Effector memory CD4-positive, alpha-beta T cell (primary cell): ENCODE data around the gene PHF20.
"Not testable (repeated sequence)": the region's sequence is repeated elsewhere in the genome, so short reads cannot be mapped to it uniquely, and the experiment has no call there.

Experiments used
- DNase-seq, 3 donors: peaks; one replicate each; pipeline ENCODE4 v3.0.0-alpha.2; 2020
- H3K27ac ChIP-seq: 2 replicates; pipeline ENCODE4 v1.7.0; 2013; ENCODE audit warnings: mild to moderate bottlenecking, low read length, moderate library complexity; ENCODE audit not compliant: insufficient read depth, poor library complexity, severe bottlenecking
- H3K27me3 ChIP-seq: replicated peaks from 2 replicates; pipeline ENCODE4 v1.7.0; 2013; ENCODE audit warnings: mild to moderate bottlenecking, low read length; ENCODE audit not compliant: insufficient read depth, control insufficient read depth, poor library complexity, severe bottlenecking
- H3K36me3 ChIP-seq: 2 replicates; pipeline ENCODE4 v1.7.0; 2013; ENCODE audit warnings: mild to moderate bottlenecking, low read length, moderate library complexity; ENCODE audit not compliant: control insufficient read depth, insufficient read depth
- H3K4me1 ChIP-seq: 2 replicates; pipeline ENCODE4 v1.7.0; 2013; ENCODE audit warnings: low read length, mild to moderate bottlenecking; ENCODE audit not compliant: control insufficient read depth, insufficient read depth, poor library complexity, severe bottlenecking
- H3K4me3 ChIP-seq: 2 replicates; pipeline ENCODE4 v1.7.0; 2013; ENCODE audit warnings: low read length, low read depth, mild to moderate bottlenecking; ENCODE audit not compliant: insufficient read depth, poor library complexity, severe bottlenecking
- H3K9me3 ChIP-seq: 2 replicates; pipeline ENCODE4 v1.7.0; 2013; ENCODE audit warnings: mild to moderate bottlenecking, low read length, moderate library complexity; ENCODE audit not compliant: control insufficient read depth

Gene PHF20

GRCh38 chr20:35837577-35838195 is 65.9 kb downstream of the PHF20 start:
- Histone ChIP-seq H3K9me3 (no peaks in the 10 kb centered on the region), H3K4me1 (peaks cover 16% of the 10 kb centered on the region), H3K36me3 (peaks cover under 1% of the 10 kb centered on the region), H3K27me3 (no peaks in the 10 kb centered on the region), H3K4me3 (no peak overlapping the region), H3K27ac (no peak overlapping the region)
- DNase-seq: no peak

DNA sequence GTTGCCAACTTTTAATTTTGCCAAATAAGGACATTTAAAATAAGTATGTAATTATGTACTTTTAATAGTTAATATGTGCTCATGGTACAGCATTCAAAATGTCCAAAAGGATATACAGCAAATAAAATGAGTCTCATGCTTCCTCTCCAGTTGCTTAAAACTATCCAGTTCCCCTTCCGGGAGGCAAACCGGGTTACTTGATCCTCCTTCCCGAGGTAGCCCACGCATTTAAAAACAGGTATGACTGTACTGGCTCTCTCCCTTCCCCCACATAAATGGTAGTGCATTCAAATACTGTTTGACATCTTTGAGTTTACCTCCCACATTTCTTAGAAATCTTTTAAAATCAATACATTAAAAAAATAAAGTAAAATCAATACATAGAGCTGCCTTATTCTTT is 66.4 kb downstream of the PHF20 start:
- Histone ChIP-seq H3K36me3 (peaks cover 6% of the 10 kb centered on the region), H3K27ac (no peak overlapping the region), H3K9me3 (no peaks in the 10 kb centered on the region), H3K27me3 (no peaks in the 10 kb centered on the region), H3K4me3 (no peak overlapping the region), H3K4me1 (peaks cover 16% of the 10 kb centered on the region)
- DNase-seq: no peak

DNA sequence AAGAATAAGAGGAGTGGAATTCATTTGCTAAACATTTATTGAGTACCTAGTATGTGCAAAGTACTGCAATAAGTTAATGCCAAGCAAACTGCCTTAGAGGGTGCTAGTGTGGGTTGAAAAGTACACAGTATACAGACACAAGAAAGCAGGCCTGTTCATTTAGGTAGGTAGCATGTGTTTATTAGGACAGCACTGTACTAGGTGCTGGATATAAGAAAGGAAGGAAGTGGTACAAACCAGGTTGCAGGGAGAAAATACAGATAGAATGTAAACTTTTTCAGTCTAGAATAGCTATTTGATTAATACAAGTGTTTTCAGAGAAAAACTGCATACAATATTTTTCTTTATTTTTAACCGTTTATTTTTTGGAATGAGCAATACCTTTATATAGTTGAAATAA is 68.1 kb downstream of the PHF20 start:
- H3K4me1 ChIP-seq: peaks cover 16% of the 10 kb centered on the region
- no peaks in the 10 kb centered on the region for H3K27me3 ChIP-seq
- H3K9me3 ChIP-seq: no peaks in the 10 kb centered on the region
- DNase-seq: no peak
- H3K27ac ChIP-seq: no peak overlapping the region
- H3K36me3 ChIP-seq: peaks cover 17% of the 10 kb centered on the region
- no peak overlapping the region for H3K4me3 ChIP-seq

GRCh38 chr20:35840421-35840820 is 68.6 kb downstream of the PHF20 start:
- no peaks in the 10 kb centered on the region for H3K27me3 ChIP-seq
- DNase-seq: no peak
- peaks cover 17% of the 10 kb centered on the region for H3K36me3 ChIP-seq
- H3K4me3 ChIP-seq: no peak overlapping the region
- no peak overlapping the region for H3K27ac ChIP-seq
- H3K4me1 ChIP-seq: peaks cover 16% of the 10 kb centered on the region
- no peaks in the 10 kb centered on the region for H3K9me3 ChIP-seq

DNA sequence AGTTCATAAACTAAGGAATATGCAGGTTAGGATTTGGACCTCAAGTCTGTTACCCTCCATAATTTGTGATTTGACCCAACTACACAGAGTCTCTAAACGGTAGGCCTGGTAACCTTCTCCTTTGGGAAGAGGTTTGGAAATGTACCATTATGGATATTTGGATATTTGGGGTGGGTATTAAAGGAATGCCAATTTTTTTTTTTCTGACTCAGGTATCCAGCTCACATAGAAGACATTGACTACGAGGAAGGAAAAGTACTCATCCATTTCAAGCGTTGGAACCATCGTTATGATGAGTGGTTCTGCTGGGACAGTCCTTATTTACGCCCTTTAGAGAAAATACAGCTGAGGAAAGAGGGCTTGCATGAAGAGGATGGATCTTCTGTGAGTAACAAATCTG is 70.5 kb downstream of the PHF20 start:
- no peaks in the 10 kb centered on the region for H3K27me3 ChIP-seq
- H3K36me3 ChIP-seq: peaks cover 33% of the 10 kb centered on the region
- H3K9me3 ChIP-seq: no peaks in the 10 kb centered on the region
- H3K27ac ChIP-seq: no peak overlapping the region
- H3K4me3 ChIP-seq: no peak overlapping the region
- H3K4me1 ChIP-seq: peaks cover 16% of the 10 kb centered on the region
- no peak for DNase-seq

DNA sequence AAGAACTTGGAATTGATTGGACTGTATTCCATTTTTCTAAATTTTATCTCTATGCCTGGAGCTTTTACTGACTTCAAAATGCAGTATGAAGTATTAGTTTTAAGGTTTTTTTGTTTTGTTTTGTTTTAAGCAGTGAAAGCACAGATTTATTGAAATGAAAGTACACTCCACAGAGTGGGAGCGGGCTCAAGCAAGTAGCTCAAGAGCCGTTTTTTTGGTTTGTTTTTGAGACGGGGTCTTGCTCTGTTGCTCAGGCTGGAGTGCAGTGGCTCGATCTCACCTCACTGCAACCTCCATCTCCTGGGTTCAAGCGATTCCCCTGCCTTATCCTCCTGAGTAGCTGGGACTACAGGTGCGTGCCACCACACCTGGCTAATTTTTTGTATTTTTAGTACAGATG is 72.1 kb downstream of the PHF20 start:
- H3K27me3 ChIP-seq, DNase-seq, H3K27ac ChIP-seq, H3K4me3 ChIP-seq, H3K9me3 ChIP-seq: not testable (repeated sequence)
- H3K36me3 ChIP-seq: peaks cover 37% of the 10 kb centered on the region
- H3K4me1 ChIP-seq: peaks cover 16% of the 10 kb centered on the region

DNA sequence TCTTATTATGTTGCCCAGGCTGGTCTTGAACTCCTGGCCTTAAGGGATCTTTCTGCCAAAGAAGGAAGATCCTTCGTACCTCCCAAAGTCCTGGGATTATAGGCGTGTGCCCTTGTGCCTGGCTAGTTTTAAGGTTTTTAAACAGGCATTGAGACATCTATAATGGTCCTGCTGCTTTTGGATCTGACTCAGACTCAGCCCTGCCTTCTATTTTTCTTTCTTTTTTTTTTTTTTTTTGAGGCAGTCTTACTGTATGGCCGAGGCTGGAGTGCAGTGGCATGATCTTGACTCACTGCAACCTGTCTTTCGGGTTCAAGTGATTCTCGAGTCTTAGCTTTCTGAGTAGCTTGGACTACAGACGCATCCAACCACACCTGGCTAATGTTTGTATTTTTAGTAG is 73.7 kb downstream of the PHF20 start:
- no peaks in the 10 kb centered on the region for H3K27me3 ChIP-seq
- DNase-seq: no peak
- peaks cover 38% of the 10 kb centered on the region for H3K36me3 ChIP-seq
- H3K4me1 ChIP-seq: peaks cover 2% of the 10 kb centered on the region
- no peak overlapping the region for H3K4me3 ChIP-seq
- H3K27ac ChIP-seq: no peak overlapping the region
- no peaks in the 10 kb centered on the region for H3K9me3 ChIP-seq

DNA sequence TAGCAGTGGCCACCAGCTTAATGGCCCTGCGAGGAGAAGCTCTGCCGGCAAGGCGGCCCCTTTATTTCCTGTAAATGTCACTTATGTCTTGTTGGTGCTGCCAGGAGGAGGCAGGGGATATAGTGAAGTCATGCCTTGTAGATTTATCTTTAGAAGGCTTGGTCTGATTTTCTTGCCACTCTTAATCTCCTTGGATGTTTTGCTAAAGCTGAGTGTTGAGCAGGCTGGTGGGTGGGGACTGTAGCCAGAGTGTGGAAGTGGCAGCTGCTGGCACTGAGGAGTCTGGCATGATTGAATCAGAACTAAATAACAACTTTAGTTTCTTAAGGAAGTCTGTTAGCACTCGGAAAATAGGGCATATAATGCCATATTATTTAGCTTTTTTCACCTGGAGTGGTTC is 77.9 kb downstream of the PHF20 start:
- Histone ChIP-seq H3K27ac (no peak overlapping the region), H3K4me1 (no peaks in the 10 kb centered on the region), H3K4me3 (no peak overlapping the region), H3K36me3 (peaks cover 34% of the 10 kb centered on the region), H3K27me3 (no peaks in the 10 kb centered on the region), H3K9me3 (no peaks in the 10 kb centered on the region)
- no peak for DNase-seq

DNA sequence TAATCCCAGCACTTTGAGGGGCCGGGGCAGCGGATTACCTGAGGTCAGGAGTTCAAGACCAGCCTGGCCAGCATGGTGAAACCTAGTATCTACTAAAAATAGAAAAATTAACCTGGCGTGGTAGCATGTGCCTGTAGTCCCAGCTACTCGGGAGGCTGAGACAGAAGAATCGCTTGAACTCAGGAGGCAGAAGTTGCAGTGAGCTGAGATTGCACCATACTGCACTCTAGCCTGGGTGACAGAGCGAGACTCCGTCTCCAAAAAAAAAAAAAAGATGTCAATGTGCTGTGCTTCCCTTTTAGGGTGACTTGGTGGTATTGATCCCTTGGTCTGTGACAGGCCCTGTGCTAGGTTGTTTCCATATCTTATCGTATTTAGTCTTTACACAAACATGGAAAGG is 79.8 kb downstream of the PHF20 start:
- peaks cover 25% of the 10 kb centered on the region for H3K36me3 ChIP-seq
- not testable (repeated sequence) for H3K27me3 ChIP-seq, H3K9me3 ChIP-seq, H3K27ac ChIP-seq, H3K4me1 ChIP-seq, DNase-seq, H3K4me3 ChIP-seq

- Histone ChIP-seq H3K27ac (no peak overlapping the region), H3K36me3 (peaks cover 22% of the 10 kb centered on the region), H3K4me3 (no peak overlapping the region), H3K27me3 (no peaks in the 10 kb centered on the region), H3K4me1 (no peaks in the 10 kb centered on the region), H3K9me3 (no peaks in the 10 kb centered on the region)
- DNase-seq: no peak
Measured at GRCh38 chr20:35854713-35855348, 83.0 kb downstream of the PHF20 start.
